Measurements from ENCODE around the gene TRPV4.

Gene TRPV4

GRCh38 chr12:109827566-109828550 lies 5.3 kb downstream of the TRPV4 start:
- no peak for DNase-seq

DNA sequence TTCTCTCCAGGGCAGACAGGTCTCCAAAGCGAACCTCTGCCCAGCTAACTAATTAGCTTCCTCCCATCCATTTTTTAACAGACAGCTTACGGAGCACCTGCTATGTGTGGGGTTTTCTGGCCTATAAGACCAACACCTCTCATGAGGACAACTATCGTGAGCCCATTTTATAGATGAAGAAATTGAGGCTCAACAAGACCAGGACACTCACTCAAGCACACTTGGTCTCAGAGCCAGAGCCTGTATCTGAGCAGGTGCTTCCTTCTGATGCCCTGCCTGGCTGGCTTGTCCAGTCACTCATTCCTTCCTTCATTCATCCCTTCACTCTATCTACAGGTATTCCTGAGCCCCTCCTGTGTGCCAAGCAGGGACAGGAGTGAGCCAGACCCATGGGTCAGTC lies 6.1 kb downstream of the TRPV4 start:
- DNase-seq, result no peak

DNA sequence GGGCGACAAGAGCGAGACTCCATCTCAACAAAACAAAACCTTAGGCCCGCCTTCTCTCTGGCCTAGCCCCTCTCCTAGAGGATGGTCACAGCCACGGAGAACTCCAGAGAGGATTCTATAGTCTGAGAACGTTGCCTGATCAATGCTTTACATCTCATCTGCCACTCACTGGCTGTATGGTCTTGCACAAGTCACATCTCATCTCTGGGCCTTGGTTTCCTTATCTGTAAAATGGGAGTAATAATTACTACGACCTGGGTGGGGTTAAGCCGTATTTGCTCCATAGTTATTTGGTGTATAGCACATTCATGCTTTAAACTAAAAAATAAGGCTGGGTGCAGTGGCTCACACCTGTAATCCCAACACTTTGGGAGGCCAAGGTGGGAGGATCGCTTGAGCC lies 8.5 kb downstream of the TRPV4 start:
- DNase-seq, result no peak

DNA sequence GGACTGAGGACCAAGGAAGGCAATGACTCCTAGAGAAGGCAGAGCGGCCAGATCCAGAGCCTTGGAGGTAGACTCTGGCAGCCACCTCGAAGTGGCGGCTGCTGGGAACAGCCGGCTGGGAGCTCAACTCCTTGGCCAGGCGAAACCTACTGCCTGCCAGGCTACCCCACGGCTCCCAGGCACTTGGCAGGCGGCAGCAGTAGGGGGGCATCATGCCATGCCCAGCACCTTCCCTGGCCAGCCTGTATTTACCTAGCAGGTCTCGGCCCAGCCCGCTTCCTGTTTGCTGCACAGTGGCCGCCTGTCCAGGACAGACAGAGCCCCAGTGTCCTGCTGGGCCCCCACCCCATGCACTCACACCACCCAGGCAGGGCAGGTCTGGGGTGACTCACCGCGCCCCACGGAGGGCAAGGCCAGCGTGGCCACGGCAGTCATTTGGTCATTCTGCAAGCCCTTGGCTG lies 10.2 kb downstream of the TRPV4 start:
- DNase-seq, result no peak

- no peak for DNase-seq
Observed at GRCh38 chr12:109822416-109822815, 10.8 kb downstream of the TRPV4 start.

DNA sequence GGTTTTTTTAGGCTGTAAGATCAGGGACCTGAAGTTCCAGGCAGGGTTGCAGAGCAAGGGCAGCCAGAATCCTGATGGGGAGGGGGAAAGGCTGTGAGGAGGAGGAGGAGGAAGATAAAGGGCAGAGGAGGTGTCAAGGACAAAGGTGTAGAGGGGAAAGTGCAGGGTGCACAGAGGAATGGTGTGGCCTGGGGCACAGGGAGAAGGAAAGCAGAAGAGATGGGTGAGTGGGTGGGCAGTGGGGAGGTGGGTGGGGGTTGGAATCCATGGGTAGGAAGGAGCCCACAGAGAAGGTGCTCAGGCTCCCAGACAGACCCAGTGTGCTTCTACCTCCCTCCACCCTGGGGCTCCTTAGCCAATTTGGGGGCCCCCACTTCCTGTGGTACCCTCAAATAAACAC lies 11.2 kb downstream of the TRPV4 start:
- DNase-seq, result no peak

DNA sequence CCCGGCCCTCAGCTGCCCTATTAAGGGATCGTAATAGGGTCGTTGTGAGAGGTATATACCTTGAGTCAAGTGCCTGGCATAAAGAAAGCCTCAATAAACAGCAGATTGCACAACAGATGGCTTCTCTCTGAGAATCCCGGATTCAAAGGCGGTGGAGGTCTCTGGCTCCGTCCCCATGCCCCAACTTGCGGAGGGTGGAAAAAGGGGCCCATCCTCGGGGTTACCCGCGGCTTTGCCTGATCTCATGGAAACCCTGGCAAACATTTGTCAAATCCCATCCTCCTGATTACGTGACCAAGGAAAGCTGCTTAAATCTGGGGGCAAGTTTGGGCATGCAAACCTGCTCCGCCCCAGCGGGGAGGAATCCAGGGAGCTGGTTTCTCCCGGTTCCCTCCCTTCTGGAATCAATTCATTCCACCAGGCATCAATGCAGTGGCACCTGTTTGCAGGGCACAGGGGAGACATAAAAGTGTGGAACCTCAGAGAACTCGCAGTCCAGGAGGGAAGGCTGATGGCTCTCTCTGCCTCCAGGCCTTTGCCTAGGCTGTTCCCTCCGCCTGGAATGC lies 12.3 kb downstream of the TRPV4 start:
- DNase-seq, result no peak

DNA sequence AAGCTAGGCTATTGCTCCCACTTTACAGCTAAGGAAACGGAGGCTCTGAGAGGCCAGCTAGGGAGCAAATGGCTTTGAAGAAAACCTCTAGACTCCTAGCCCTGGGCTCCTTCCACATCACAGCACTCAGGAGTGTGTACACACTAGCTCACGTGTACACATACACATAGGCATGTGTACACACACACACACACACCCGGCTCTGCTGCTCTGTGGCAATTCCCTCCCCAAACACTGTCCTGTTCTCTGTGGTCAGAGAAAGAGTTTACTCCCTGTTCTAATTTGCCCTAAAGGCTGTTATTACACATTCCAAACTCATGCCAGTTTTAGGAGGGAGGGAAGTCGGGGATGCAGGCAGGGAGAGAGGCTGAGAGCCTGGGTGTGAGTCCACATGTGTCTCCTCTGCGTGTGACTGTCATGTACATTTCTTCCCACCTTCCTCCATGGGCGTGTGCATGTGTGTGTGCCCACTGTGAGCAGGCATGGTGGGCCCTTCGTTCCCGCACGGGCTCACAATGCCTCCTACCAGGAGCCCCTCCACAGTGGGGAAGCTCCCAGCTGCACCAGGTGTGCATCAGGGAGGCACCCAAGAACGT lies 14.2 kb downstream of the TRPV4 start:
- DNase-seq, result no peak

GRCh38 chr12:109818253-109818652 lies 14.9 kb downstream of the TRPV4 start:
- no peak for DNase-seq

- no peak for DNase-seq
Observed at GRCh38 chr12:109817627-109818231, 15.5 kb downstream of the TRPV4 start.

- DNase-seq, result no peak
Observed at GRCh38 chr12:109816870-109817269, 16.3 kb downstream of the TRPV4 start.

- no peak for DNase-seq
Observed at GRCh38 chr12:109815757-109816617, 17.2 kb downstream of the TRPV4 start.

GRCh38 chr12:109815225-109815624 lies 18.0 kb downstream of the TRPV4 start:
- DNase-seq, result no peak

DNA sequence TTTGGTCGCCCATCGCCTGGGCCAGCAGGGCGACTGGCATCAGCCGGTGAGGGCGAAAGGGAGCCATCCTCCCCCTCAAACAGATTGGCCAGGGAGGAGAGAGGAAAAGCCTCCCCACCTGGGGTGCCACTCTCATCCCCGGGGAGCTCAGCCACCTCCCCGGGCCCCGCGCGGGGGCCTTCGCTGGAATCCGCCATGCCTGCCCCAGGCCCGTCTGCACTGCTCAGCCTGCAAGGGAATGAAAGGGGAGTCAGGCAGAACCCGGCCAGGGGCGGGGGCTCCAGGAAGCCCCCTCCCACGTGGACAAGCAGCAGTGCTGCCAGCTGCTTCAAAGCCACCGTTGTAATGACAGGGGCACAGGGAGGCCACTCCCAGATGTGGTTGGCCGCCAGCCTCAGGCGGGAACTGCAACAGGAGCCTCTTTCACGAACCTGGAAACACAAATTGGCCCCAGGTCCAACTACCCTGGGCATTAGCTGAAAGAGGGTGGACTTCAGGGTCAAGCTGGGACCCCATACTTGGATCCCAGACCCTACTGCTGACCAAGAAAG lies 18.5 kb downstream of the TRPV4 start:
- DNase-seq, result no peak

DNA sequence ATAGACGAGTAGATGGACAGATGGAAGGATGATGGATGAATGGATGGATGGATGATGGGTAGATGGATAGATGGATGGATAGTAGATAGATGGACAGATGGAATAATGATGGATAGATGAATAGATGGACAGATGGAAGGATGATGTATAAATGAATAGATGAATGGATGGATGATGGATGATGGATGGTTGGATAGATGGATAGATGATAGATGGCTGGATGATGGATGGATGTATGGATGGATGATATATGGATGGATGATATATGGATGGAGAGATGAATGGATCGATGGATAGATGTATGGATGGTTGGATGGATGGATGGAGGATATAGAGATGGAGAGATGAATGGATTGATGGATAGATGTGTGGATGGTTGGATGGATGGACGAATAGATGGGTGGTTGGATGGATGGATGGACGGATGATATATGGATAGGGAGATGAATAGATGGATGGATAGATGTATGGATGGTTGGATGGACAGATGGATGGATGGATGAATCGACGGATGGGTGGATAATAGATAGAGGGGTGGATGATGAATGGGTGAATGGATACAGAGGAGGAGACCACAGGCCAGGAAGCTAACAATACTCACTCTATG lies 19.3 kb downstream of the TRPV4 start:
- no peak for DNase-seq

- no peak for DNase-seq
Observed at GRCh38 chr12:109811624-109811995, 21.6 kb downstream of the TRPV4 start.

- DNase-seq, result no peak
Observed at GRCh38 chr12:109810954-109811623, 22.1 kb downstream of the TRPV4 start.

DNA sequence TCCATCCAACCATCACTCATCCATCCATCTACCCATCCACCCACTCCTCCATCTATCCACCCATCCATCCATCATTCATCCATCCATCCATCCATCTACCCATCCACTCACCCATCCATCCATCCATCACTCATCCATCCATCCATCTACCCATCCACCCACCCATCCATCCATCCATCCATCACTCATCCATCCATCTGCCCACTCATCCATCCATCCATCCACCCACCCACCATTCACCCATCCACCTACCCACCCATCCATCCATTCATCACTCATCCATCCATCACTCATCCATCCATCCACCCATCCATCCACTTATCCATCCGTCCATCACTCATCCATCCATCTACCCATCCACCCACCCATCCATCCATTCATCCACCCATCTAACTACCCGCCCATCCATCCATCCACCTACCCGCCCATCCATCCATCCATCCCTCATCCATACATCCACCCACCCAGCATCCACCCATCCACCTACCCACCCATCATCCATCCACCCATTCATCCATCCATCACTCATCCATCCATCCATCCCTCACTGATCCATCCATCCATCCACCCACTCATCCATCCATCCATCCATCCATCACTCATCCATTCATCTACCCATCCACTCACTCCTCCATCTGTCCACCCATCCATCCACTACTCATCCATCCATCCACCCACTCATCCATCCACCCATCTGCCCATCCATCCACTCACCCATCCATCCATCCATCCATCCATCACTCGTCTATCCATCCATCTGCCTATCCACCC lies 24.1 kb downstream of the TRPV4 start:
- DNase-seq, result no peak

- no peak for DNase-seq
Observed at GRCh38 chr12:109807954-109808643, 25.1 kb downstream of the TRPV4 start.
